ENCODE data around the gene AAK1. TPM values are rescaled to one million over a fixed set of nuclear protein-coding genes. Genes with fewer than 3 reads are reported as not detected.

The AAK1 gene
- total RNA-seq, 2 donors from 2014 or later: 55.2 to 77.9 TPM

DNA sequence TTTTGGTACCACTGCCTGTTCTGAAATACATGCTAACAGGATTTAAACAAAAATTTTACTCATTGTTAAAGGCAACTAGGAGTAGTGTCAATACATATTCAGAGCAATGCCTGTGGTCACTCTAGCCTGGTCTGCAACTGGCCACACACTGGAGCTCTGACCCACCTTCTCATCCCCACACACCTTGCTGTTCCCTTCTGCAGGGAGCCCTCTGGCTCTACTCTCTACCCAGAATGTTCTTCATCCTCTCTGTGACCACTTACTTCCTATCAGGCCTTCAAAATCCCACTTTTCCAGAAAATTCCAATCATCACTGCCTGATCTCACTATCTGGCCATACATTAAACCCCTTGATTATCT, 104.0 kb downstream of the AAK1 start:
- peaks cover 14% of the 10 kb centered on the region for H3K36me3 ChIP-seq
- no peak overlapping the region for H3K4me3 ChIP-seq
- H3K4me1 ChIP-seq (ENCODE audit: control insufficient read depth in 1 of 2, low read depth in 2 of 2): no peaks in the 10 kb centered on the region
- DNase-seq (ENCODE audit: low spot score) (no peak), ATAC-seq (ENCODE audit: insufficient number of reproducible peaks, low FRiP score, low read depth) (no peak)
- TF ChIP-seq, protein P1, sequence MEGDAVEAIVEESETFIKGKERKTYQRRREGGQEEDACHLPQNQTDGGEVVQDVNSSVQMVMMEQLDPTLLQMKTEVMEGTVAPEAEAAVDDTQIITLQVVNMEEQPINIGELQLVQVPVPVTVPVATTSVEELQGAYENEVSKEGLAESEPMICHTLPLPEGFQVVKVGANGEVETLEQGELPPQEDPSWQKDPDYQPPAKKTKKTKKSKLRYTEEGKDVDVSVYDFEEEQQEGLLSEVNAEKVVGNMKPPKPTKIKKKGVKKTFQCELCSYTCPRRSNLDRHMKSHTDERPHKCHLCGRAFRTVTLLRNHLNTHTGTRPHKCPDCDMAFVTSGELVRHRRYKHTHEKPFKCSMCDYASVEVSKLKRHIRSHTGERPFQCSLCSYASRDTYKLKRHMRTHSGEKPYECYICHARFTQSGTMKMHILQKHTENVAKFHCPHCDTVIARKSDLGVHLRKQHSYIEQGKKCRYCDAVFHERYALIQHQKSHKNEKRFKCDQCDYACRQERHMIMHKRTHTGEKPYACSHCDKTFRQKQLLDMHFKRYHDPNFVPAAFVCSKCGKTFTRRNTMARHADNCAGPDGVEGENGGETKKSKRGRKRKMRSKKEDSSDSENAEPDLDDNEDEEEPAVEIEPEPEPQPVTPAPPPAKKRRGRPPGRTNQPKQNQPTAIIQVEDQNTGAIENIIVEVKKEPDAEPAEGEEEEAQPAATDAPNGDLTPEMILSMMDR (IDR thresholded peaks at IDR 0.05): no peak
- H3K27ac ChIP-seq: no peak overlapping the region
- H3K27me3 ChIP-seq (replicated peaks; ENCODE audit: insufficient read depth): no peaks in the 10 kb centered on the region
- H3K9me3 ChIP-seq: no peaks in the 10 kb centered on the region

GRCh38 chr2:69538872-69539548, 104.5 kb downstream of the AAK1 start:
- H3K27me3 ChIP-seq (replicated peaks; ENCODE audit: insufficient read depth): no peaks in the 10 kb centered on the region
- peaks cover 18% of the 10 kb centered on the region for H3K36me3 ChIP-seq
- no peak for ATAC-seq (ENCODE audit: insufficient number of reproducible peaks, low FRiP score, low read depth)

DNA sequence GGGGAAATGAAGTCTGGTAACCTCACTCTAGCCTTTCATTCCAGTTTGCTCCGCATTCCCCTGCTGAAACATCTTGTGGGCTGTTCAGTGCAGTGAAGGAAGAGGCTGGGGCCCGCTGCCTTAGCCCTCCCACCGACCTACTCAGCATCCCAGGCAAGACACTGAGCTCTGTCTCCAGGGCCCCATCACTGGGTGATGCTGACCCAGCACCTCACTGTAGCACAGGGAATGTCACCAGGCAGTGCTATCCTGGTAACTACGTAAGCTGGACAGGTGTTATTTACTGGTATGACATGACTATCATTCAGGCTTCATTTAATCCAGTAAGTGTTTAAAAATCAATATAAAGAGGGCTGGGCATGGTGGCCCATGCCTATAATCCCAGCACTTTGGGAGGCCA, 105.3 kb downstream of the AAK1 start:
- DNase-seq (ENCODE audit: low spot score): no peak
- Histone ChIP-seq H3K9me3 (peaks cover 2% of the 10 kb centered on the region), H3K36me3 (peaks cover 25% of the 10 kb centered on the region), H3K4me1 (ENCODE audit: control insufficient read depth in 1 of 2, low read depth in 2 of 2) (no peaks in the 10 kb centered on the region), H3K4me3 (no peak overlapping the region), H3K27ac (no peak overlapping the region), H3K27me3 (replicated peaks; ENCODE audit: insufficient read depth) (no peaks in the 10 kb centered on the region)
- TF ChIP-seq, protein P1 (IDR thresholded peaks at IDR 0.05): no peak
- no peak for ATAC-seq (ENCODE audit: insufficient number of reproducible peaks, low FRiP score, low read depth)

More at GRCh38 chr2:69538872-69539548, 104.5 kb downstream of the AAK1 start:
- Histone ChIP-seq H3K4me3 (no peak overlapping the region), H3K4me1 (ENCODE audit: control insufficient read depth in 1 of 2, low read depth in 2 of 2) (no peaks in the 10 kb centered on the region), H3K27ac (no peak overlapping the region), H3K9me3 (no peaks in the 10 kb centered on the region)
- DNase-seq (ENCODE audit: low spot score): no peak
- TF ChIP-seq, protein P1 (IDR thresholded peaks at IDR 0.05): no peak

GRCh38 chr2:69535817-69536241, 107.7 kb downstream of the AAK1 start:
- no peaks in the 10 kb centered on the region for H3K4me1 ChIP-seq (ENCODE audit: control insufficient read depth in 1 of 2, low read depth in 2 of 2)
- H3K36me3 ChIP-seq: peaks cover 30% of the 10 kb centered on the region

GRCh38 chr2:69531186-69531585, 112.4 kb downstream of the AAK1 start:
- Histone ChIP-seq H3K4me1 (ENCODE audit: control insufficient read depth in 1 of 2, low read depth in 2 of 2) (no peaks in the 10 kb centered on the region), H3K36me3 (peaks cover 29% of the 10 kb centered on the region), H3K27ac (no peak overlapping the region), H3K27me3 (replicated peaks; ENCODE audit: insufficient read depth) (no peaks in the 10 kb centered on the region), H3K9me3 (peaks cover 5% of the 10 kb centered on the region), H3K4me3 (no peak overlapping the region)
- no peak for DNase-seq (ENCODE audit: low spot score)
- TF ChIP-seq, protein P1 (IDR thresholded peaks at IDR 0.05): no peak
- ATAC-seq (ENCODE audit: insufficient number of reproducible peaks, low FRiP score, low read depth): no peak

More at GRCh38 chr2:69535817-69536241, 107.7 kb downstream of the AAK1 start:
- ATAC-seq (ENCODE audit: insufficient number of reproducible peaks, low FRiP score, low read depth) (no peak), DNase-seq (ENCODE audit: low spot score) (no peak)
- no peak overlapping the region for H3K4me3 ChIP-seq
- no peaks in the 10 kb centered on the region for H3K27me3 ChIP-seq (replicated peaks; ENCODE audit: insufficient read depth)
- no peak overlapping the region for H3K27ac ChIP-seq
- H3K9me3 ChIP-seq: peaks cover 5% of the 10 kb centered on the region
- TF ChIP-seq, protein P1 (IDR thresholded peaks at IDR 0.05): no peak

Measured in thoracic aorta (tissue), 2 donors.